ENCODE results near the gene AGAP1.
A peak's percentile ranks its signal among the peaks of the same experiment; 100 is the strongest.

Gene AGAP1

GRCh38 chr2:235643680-235644511, 150.1 kb downstream of the AGAP1 start:
- H3K36me3 ChIP-seq (ENCODE audit: control insufficient read depth in 1 of 2, insufficient read depth in 2 of 2, low read length in 2 of 2), result no peaks in the 10 kb centered on the region
- H3K9me3 ChIP-seq (ENCODE audit: control insufficient read depth in 1 of 2, low read length in 2 of 2), result no peaks in the 10 kb centered on the region
- peaks cover 17 to 53% of the 10 kb centered on the region in 2 donors for H3K4me1 ChIP-seq (ENCODE audit: control insufficient read depth in 1 of 2, insufficient read depth in 2 of 2, low read length in 2 of 2)
- H3K27ac ChIP-seq (ENCODE audit: low read length), result no peak overlapping the region
- H3K4me3 ChIP-seq (ENCODE audit: low read depth in 1 of 2, low read length in 2 of 2), result no peak overlapping the region
- no peaks in the 10 kb centered on the region for H3K27me3 ChIP-seq (ENCODE audit: low read depth, low read length)

- Histone ChIP-seq H3K4me1 (ENCODE audit: control insufficient read depth in 1 of 2, insufficient read depth in 2 of 2, low read length in 2 of 2) (peaks cover 0 to 23% of the 10 kb centered on the region in 2 donors), H3K36me3 (ENCODE audit: control insufficient read depth in 1 of 2, insufficient read depth in 2 of 2, low read length in 2 of 2) (no peaks in the 10 kb centered on the region), H3K4me3 (ENCODE audit: low read depth in 1 of 2, low read length in 2 of 2) (no peak overlapping the region)
Observed at GRCh38 chr2:235647264-235647663, 153.4 kb downstream of the AGAP1 start.

GRCh38 chr2:235647877-235648276, 154.0 kb downstream of the AGAP1 start:
- Histone ChIP-seq H3K36me3 (ENCODE audit: control insufficient read depth in 1 of 2, insufficient read depth in 2 of 2, low read length in 2 of 2) (no peaks in the 10 kb centered on the region), H3K27me3 (ENCODE audit: low read depth, low read length) (no peaks in the 10 kb centered on the region), H3K4me1 (ENCODE audit: control insufficient read depth in 1 of 2, insufficient read depth in 2 of 2, low read length in 2 of 2) (peaks cover 0 to 17% of the 10 kb centered on the region in 2 donors), H3K9me3 (ENCODE audit: control insufficient read depth in 1 of 2, low read length in 2 of 2) (no peaks in the 10 kb centered on the region), H3K4me3 (ENCODE audit: low read depth in 1 of 2, low read length in 2 of 2) (no peak overlapping the region), H3K27ac (ENCODE audit: low read length) (no peak overlapping the region)

More at GRCh38 chr2:235647264-235647663, 153.4 kb downstream of the AGAP1 start:
- no peaks in the 10 kb centered on the region for H3K27me3 ChIP-seq (ENCODE audit: low read depth, low read length)
- no peaks in the 10 kb centered on the region for H3K9me3 ChIP-seq (ENCODE audit: control insufficient read depth in 1 of 2, low read length in 2 of 2)
- no peak overlapping the region for H3K27ac ChIP-seq (ENCODE audit: low read length)

GRCh38 chr2:235649418-235649817, 155.6 kb downstream of the AGAP1 start:
- Histone ChIP-seq H3K27me3 (ENCODE audit: low read depth, low read length) (no peaks in the 10 kb centered on the region), H3K4me3 (ENCODE audit: low read depth in 1 of 2, low read length in 2 of 2) (no peak overlapping the region), H3K27ac (ENCODE audit: low read length) (no peak overlapping the region), H3K9me3 (ENCODE audit: control insufficient read depth in 1 of 2, low read length in 2 of 2) (no peaks in the 10 kb centered on the region), H3K4me1 (ENCODE audit: control insufficient read depth in 1 of 2, insufficient read depth in 2 of 2, low read length in 2 of 2) (peaks cover 0 to 9% of the 10 kb centered on the region in 2 donors), H3K36me3 (ENCODE audit: control insufficient read depth in 1 of 2, insufficient read depth in 2 of 2, low read length in 2 of 2) (no peaks in the 10 kb centered on the region)

GRCh38 chr2:235651643-235652042, 157.8 kb downstream of the AGAP1 start:
- no peaks in the 10 kb centered on the region for H3K27me3 ChIP-seq (ENCODE audit: low read depth, low read length)
- H3K36me3 ChIP-seq (ENCODE audit: control insufficient read depth in 1 of 2, insufficient read depth in 2 of 2, low read length in 2 of 2), result no peaks in the 10 kb centered on the region
- H3K4me1 ChIP-seq (ENCODE audit: control insufficient read depth in 1 of 2, insufficient read depth in 2 of 2, low read length in 2 of 2), result peaks cover 0 to 9% of the 10 kb centered on the region in 2 donors
- H3K4me3 ChIP-seq (ENCODE audit: low read depth in 1 of 2, low read length in 2 of 2), result no peak overlapping the region
- no peaks in the 10 kb centered on the region for H3K9me3 ChIP-seq (ENCODE audit: control insufficient read depth in 1 of 2, low read length in 2 of 2)
- H3K27ac ChIP-seq (ENCODE audit: low read length), result no peak overlapping the region

- H3K36me3 ChIP-seq (ENCODE audit: control insufficient read depth in 1 of 2, insufficient read depth in 2 of 2, low read length in 2 of 2), result no peaks in the 10 kb centered on the region
- H3K9me3 ChIP-seq (ENCODE audit: control insufficient read depth in 1 of 2, low read length in 2 of 2), result no peaks in the 10 kb centered on the region
- no peaks in the 10 kb centered on the region for H3K27me3 ChIP-seq (ENCODE audit: low read depth, low read length)
- H3K4me3 ChIP-seq (ENCODE audit: low read depth in 1 of 2, low read length in 2 of 2), result no peak overlapping the region
- peaks cover 7 to 10% of the 10 kb centered on the region in 2 donors for H3K4me1 ChIP-seq (ENCODE audit: control insufficient read depth in 1 of 2, insufficient read depth in 2 of 2, low read length in 2 of 2)
- no peak overlapping the region for H3K27ac ChIP-seq (ENCODE audit: low read length)
Observed at GRCh38 chr2:235654103-235654813, 160.4 kb downstream of the AGAP1 start.

- no peaks in the 10 kb centered on the region for H3K9me3 ChIP-seq (ENCODE audit: control insufficient read depth in 1 of 2, low read length in 2 of 2)
- H3K4me3 ChIP-seq (ENCODE audit: low read depth in 1 of 2, low read length in 2 of 2), result peak overlapping the region in 1 of 2 donors; percentile 11
- no peaks in the 10 kb centered on the region for H3K27me3 ChIP-seq (ENCODE audit: low read depth, low read length)
- H3K27ac ChIP-seq (ENCODE audit: low read length), result peak overlapping the region; percentile 10
- peaks cover 20 to 28% of the 10 kb centered on the region in 2 donors for H3K4me1 ChIP-seq (ENCODE audit: control insufficient read depth in 1 of 2, insufficient read depth in 2 of 2, low read length in 2 of 2)
- no peaks in the 10 kb centered on the region for H3K36me3 ChIP-seq (ENCODE audit: control insufficient read depth in 1 of 2, insufficient read depth in 2 of 2, low read length in 2 of 2)
Observed at GRCh38 chr2:235658351-235659174, 164.7 kb downstream of the AGAP1 start.

- Histone ChIP-seq H3K4me1 (ENCODE audit: control insufficient read depth in 1 of 2, insufficient read depth in 2 of 2, low read length in 2 of 2) (peaks cover 20 to 28% of the 10 kb centered on the region in 2 donors), H3K4me3 (ENCODE audit: low read depth in 1 of 2, low read length in 2 of 2) (no peak overlapping the region), H3K36me3 (ENCODE audit: control insufficient read depth in 1 of 2, insufficient read depth in 2 of 2, low read length in 2 of 2) (no peaks in the 10 kb centered on the region), H3K27me3 (ENCODE audit: low read depth, low read length) (no peaks in the 10 kb centered on the region), H3K9me3 (ENCODE audit: control insufficient read depth in 1 of 2, low read length in 2 of 2) (no peaks in the 10 kb centered on the region), H3K27ac (ENCODE audit: low read length) (no peak overlapping the region)
Observed at GRCh38 chr2:235659767-235660322, 166.0 kb downstream of the AGAP1 start.

GRCh38 chr2:235660484-235661082, 166.7 kb downstream of the AGAP1 start:
- Histone ChIP-seq H3K4me3 (ENCODE audit: low read depth in 1 of 2, low read length in 2 of 2) (no peak overlapping the region), H3K27me3 (ENCODE audit: low read depth, low read length) (no peaks in the 10 kb centered on the region), H3K4me1 (ENCODE audit: control insufficient read depth in 1 of 2, insufficient read depth in 2 of 2, low read length in 2 of 2) (peaks cover 20 to 35% of the 10 kb centered on the region in 2 donors), H3K9me3 (ENCODE audit: control insufficient read depth in 1 of 2, low read length in 2 of 2) (no peaks in the 10 kb centered on the region), H3K36me3 (ENCODE audit: control insufficient read depth in 1 of 2, insufficient read depth in 2 of 2, low read length in 2 of 2) (no peaks in the 10 kb centered on the region), H3K27ac (ENCODE audit: low read length) (no peak overlapping the region)

GRCh38 chr2:235661167-235661937, 167.5 kb downstream of the AGAP1 start:
- Histone ChIP-seq H3K27me3 (ENCODE audit: low read depth, low read length) (no peaks in the 10 kb centered on the region), H3K27ac (ENCODE audit: low read length) (no peak overlapping the region), H3K4me3 (ENCODE audit: low read depth in 1 of 2, low read length in 2 of 2) (no peak overlapping the region), H3K36me3 (ENCODE audit: control insufficient read depth in 1 of 2, insufficient read depth in 2 of 2, low read length in 2 of 2) (no peaks in the 10 kb centered on the region), H3K9me3 (ENCODE audit: control insufficient read depth in 1 of 2, low read length in 2 of 2) (no peaks in the 10 kb centered on the region), H3K4me1 (ENCODE audit: control insufficient read depth in 1 of 2, insufficient read depth in 2 of 2, low read length in 2 of 2) (peaks cover 20 to 42% of the 10 kb centered on the region in 2 donors)

All from muscle layer of duodenum (tissue), 2 donors.